GM18519 (cell line): Measurements from ENCODE around the gene MOB2.
"Not testable (repeated sequence)": the region's sequence is repeated elsewhere in the genome, so short reads cannot be mapped to it uniquely, and the experiment has no call there.

ENCODE experiments used
- ATAC-seq: cut with Tn5 transposase; IDR thresholded peaks from one replicate; pipeline ENCODE4 v1.9.1; 2021; ENCODE audit warnings: mild to moderate bottlenecking, moderate library complexity; ENCODE audit not compliant: unreplicated experiment, low FRiP score

MOB2 gene

GRCh38 chr11:1519028-1520010 is 32.7 kb upstream of the MOB2 start:
- ATAC-seq: no peak

DNA sequence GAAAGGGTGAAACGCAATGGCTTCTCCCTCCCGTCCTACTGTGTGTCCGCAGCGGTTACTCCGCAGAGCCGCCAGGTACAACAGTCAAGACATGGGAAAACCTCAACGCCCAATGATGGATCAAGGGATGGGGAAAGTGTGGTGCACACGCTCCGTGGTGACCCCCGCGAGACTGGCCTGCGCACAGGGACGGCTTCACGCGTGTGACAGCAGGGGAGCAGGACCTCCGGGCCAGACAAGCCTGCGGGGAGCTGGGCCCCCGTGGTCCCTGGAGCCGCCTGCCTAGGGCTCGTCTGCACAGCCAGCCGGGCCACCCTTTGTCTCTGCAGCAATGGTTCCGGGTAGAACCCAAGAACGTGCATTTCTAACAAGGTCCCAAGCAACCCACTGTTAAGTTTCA is 31.7 kb upstream of the MOB2 start:
- ATAC-seq: no peak

- ATAC-seq: no peak
Observed at GRCh38 chr11:1517117-1518005, 30.8 kb upstream of the MOB2 start.

GRCh38 chr11:1516273-1517067 is 29.9 kb upstream of the MOB2 start:
- ATAC-seq: no peak

- ATAC-seq: no peak
Observed at GRCh38 chr11:1515082-1516060, 28.8 kb upstream of the MOB2 start.

- no peak for ATAC-seq
Observed at GRCh38 chr11:1514336-1515061, 27.9 kb upstream of the MOB2 start.

GRCh38 chr11:1513326-1514296 is 27.0 kb upstream of the MOB2 start:
- no peak for ATAC-seq

GRCh38 chr11:1512531-1513258 is 26.1 kb upstream of the MOB2 start:
- ATAC-seq: not testable (repeated sequence)

- no peak for ATAC-seq
Observed at GRCh38 chr11:1511937-1512496, 25.4 kb upstream of the MOB2 start.

GRCh38 chr11:1510928-1511327 is 24.3 kb upstream of the MOB2 start:
- ATAC-seq: no peak

- ATAC-seq: not testable (repeated sequence)
Observed at GRCh38 chr11:1510351-1510750, 23.8 kb upstream of the MOB2 start.

GRCh38 chr11:1509626-1510255 is 23.2 kb upstream of the MOB2 start:
- no peak for ATAC-seq

DNA sequence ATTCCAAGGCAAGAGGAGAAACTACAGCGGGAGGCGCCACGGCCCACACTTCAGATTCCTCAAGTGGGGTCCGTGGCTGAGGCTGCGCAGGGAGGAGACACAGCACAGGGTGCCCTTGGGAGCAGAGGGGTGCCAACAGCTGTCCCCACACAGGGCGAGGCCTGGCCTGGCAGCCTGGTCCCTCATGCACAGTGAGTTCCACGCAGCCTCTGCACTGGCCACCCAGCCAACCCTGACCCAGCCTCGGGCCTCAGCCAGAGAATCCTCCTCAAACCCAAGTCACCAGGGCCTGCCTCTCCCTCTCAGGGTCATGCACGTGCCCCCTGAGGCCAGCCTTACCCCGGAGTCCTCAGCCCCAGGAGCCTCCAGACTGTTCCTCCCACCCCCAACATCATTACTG is 22.4 kb upstream of the MOB2 start:
- no peak for ATAC-seq

DNA sequence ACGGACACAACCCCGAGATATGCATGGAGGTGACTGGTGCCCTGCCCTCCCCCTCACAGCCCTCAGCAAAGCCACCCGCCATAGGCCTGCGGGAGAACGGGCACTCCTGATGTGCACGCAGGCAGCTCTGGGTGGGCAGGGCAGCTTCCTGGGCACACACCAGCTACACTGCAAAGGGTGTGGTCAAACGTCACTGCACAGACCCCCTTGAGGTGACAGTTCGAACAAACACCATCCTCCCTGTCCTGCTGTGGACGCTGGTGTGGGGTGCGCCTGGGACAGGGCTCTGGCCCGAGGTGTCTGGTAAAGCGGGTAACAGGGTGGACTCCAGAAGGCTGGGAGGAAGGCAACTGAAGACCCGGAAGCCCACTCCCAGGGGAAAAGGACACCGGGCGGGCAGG is 21.9 kb upstream of the MOB2 start:
- no peak for ATAC-seq

DNA sequence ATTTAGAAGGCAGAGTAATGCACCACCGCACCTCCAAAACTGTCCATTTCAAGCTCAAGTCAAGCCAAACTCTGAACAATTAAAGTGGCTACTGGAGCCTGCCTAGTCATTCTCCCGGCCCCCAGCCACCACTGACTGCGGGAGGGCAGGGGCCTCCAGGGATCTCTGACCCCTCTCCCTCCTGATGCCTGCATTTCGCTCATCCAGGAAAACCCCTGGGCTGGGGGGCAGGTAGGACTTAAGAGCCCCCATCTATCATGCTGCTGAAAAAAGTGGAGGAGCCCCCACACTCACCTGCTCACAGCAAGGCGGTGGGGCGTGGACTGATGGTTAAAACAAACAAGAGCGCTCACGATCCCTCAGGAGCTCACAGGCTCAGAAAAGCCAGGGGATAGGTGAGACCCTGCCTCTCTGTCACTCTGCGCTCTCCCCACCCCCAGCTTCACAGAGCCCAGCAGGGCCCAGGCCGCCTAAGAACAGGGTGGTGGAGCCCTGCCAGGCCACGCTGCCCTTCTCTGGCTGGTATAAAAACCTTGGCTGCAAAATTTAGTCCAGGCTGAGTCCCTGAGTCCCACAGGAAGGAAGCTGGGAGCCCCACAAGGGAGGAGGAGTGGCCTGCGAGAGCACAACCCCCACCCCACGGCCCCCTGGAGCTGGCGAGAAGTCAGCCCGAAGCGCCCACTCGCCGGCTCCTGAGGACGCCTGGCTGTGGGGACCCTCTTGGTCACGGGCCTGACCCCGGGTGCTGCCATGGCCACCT is 21.0 kb upstream of the MOB2 start:
- no peak for ATAC-seq
